ENCODE data around the gene CATSPERD.

The CATSPERD gene, protein sequence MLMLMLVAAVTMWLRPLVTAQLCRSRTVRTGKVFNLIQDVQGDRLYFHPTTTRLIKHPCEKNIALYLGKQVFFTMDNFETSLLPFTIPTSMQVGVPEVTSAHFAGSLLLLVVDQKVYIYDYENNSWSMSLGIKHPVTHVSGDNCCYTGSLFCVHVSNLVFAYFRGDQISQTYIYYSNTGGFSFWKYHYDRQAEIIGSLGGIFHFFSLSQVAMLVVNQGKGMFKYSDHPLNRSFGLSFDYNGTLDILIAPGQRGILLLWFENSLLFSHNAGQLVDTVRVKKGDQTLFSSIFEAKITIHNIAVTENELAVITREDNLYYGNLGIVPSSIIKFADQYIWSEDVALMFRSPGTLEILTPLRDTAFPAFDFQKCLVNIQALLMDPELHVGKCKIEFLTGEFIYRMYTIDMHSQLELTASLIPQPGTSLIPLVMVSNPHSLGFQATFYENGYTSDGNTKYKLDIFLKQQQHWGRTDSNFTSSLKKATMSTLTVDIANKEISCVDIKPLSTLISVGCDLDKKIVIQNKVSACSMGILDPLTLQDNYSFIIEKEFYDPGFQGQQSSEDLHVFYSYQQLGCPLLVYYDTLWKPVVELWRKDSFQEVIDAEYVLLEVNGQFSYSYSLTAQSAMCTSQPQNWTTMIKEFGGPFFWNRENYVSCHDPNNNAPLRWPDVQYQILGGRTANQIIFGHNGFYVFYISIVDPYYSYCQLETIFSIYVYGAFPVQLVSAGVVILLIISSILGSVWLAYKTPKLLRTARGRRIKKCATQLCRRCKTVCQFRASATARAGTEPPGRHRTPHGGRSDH

DNA sequence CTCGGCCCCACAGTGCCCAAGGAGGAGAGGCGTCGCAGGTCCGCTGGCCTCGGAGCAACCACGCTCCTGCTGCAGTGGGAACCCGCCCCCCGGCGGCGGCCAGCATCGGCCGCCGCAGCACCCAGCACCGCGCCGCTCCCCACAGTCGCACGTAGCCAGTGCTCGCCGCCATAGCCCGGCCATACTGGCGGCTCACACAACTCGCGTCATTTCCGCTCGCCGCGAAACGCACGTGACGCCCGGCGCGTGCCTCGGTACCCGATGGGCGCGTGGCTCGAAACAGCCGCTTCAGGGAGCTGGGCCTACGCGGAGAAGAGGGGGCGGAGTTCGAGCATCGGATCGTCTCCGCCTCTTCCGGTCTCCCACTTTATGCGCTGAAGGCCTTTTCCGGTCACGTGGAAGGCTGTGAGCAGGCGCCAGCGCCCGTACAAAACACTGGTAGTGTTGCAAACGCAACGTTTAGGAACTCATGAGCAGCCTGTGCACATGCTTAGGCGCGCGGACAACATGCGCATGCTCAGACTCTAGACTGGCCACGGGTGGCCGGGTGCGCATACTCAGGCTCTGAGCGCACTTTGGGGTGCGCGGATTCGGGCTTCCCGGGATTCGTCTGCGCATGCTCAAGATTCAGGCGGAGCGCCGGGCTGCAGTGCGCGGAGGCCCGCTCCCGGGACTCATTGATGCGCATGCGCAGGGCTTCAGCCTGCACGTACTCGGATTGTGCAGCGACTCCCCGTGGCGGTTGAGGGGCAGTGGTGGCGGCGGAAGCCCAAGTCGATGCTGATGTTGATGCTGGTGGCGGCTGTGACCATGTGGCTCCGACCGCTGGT, at the start of gene CATSPERD, which contains the start of gene LONP1:
Gene CATSPERD (plus strand): TSS at position 677 of the 830 bp plus-strand sequence. CDS start 101 bp downstream, at position 778.
Gene LONP1 (minus strand): TSS at position 186 of the 830 bp plus-strand sequence. CDS start 14 bp downstream, at position 172.
- TF ChIP-seq ZFX (IDR thresholded peaks at IDR 0.05; ENCODE audit: borderline replicate concordance): no peak
- TF ChIP-seq, protein P1, sequence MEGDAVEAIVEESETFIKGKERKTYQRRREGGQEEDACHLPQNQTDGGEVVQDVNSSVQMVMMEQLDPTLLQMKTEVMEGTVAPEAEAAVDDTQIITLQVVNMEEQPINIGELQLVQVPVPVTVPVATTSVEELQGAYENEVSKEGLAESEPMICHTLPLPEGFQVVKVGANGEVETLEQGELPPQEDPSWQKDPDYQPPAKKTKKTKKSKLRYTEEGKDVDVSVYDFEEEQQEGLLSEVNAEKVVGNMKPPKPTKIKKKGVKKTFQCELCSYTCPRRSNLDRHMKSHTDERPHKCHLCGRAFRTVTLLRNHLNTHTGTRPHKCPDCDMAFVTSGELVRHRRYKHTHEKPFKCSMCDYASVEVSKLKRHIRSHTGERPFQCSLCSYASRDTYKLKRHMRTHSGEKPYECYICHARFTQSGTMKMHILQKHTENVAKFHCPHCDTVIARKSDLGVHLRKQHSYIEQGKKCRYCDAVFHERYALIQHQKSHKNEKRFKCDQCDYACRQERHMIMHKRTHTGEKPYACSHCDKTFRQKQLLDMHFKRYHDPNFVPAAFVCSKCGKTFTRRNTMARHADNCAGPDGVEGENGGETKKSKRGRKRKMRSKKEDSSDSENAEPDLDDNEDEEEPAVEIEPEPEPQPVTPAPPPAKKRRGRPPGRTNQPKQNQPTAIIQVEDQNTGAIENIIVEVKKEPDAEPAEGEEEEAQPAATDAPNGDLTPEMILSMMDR (IDR thresholded peaks at IDR 0.05): peak; percentile 93

DNA sequence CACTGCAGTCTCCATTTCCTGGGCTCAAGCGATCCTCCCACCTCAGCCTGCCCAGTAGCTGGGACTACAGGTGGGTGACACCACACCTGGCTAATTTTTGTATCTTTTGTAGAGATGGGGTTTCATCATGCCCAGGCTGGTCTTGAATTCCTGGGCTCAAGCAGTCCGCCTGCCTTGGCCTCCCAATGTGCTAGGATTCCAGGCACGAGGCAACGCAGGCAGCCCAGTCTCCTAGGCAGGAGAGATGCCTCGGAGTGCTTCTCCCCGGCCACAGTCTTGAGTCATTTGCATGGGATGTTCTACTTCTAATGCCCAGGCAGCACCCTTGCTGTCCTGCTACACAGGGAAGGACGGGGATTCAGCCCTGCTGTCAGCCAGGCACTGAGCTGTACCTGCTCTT, 48.8 kb upstream of the CATSPERD start:
- no peak overlapping the region for H3K27ac ChIP-seq
- no peak for TF ChIP-seq ZFX (IDR thresholded peaks at IDR 0.05; ENCODE audit: borderline replicate concordance)
- TF ChIP-seq, protein P1 (IDR thresholded peaks at IDR 0.05): no peak

More for the DNA sequence above, at the start of gene CATSPERD, which contains the start of gene LONP1:
- peak within 1 kb of the TSS; percentile 95 for H3K27ac ChIP-seq

DNA sequence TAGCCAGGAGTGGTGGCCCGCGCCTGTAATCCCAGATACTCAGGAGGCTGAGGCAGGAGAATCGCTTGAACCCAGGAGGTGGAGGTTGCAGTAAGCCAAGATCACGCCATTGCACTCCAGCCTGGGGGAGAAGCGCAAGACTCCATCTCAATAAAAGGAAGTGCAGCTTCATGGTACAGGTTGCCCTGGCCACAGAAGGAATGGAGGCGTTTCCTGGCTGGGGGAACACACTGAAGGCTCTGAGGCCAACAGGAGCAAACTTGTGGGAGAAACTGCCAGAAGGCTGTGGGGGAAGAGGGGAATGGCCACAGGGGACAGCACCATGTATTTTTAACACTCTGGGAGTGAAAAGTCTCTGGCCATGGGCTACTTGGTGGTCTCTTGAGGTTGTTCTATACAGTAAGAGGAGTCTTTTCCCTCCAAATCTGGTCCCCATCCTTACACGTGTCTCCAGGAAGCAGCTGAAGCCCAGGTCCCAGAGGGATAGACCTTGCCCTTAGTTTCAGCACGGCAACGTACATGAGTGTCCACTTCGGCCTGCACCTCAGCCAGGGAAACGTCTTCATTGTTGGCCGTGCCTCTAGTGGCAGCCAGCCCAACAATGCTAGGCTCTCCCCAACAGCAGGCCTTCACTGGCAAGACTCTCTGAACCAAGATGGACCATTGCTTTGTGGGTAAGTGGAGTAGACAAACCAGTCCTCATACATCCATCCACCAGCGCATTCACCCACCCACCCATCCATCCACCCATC, 47.6 kb upstream of the CATSPERD start:
- H3K27ac ChIP-seq: no peak overlapping the region
- TF ChIP-seq, protein P1 (IDR thresholded peaks at IDR 0.05): no peak
- no peak for TF ChIP-seq ZFX (IDR thresholded peaks at IDR 0.05; ENCODE audit: borderline replicate concordance)

DNA sequence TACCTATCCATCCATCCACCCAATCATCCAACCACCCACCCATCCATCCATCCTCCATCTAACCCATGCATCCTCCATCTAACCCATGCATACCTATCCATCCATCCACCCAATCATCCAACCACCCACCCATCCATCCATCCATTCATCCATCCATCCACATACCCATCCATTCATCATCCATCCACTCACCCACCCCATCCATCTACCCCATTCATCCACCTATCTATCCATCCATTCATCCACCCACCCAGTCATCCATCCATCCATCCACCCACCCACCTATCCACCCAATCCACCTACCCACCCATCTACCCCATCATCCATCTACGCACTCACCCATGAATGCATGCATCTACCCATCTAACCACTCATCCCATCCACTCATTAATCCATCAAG, 46.7 kb upstream of the CATSPERD start:
- no peak overlapping the region for H3K27ac ChIP-seq
- no peak for TF ChIP-seq ZFX (IDR thresholded peaks at IDR 0.05; ENCODE audit: borderline replicate concordance)
- TF ChIP-seq, protein P1 (IDR thresholded peaks at IDR 0.05): no peak

DNA sequence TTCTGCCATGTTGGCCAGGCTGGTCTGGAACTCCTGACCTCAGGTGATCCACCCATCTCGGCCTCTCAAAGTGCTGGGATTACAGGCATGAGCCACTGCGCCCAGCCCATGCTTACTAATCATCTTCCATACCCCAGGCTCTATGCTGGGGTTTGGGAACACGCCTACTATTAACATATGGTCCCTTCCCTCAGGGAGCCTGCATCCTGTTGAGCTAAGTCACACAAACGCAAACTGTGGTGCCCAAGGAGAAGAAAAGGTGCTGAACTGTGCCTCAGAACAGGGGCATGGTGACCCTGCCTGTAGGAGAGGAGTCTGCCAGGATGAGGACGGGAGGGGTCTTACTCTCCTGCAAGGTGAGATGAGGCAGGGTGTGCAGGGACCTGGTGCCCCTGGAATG, 45.7 kb upstream of the CATSPERD start:
- 0 out of 2 replicates have a peak overlapping the region, but pooled peaks have one; percentile 25 for H3K27ac ChIP-seq
- TF ChIP-seq ZFX (IDR thresholded peaks at IDR 0.05; ENCODE audit: borderline replicate concordance): no peak
- TF ChIP-seq, protein P1 (IDR thresholded peaks at IDR 0.05): no peak

DNA sequence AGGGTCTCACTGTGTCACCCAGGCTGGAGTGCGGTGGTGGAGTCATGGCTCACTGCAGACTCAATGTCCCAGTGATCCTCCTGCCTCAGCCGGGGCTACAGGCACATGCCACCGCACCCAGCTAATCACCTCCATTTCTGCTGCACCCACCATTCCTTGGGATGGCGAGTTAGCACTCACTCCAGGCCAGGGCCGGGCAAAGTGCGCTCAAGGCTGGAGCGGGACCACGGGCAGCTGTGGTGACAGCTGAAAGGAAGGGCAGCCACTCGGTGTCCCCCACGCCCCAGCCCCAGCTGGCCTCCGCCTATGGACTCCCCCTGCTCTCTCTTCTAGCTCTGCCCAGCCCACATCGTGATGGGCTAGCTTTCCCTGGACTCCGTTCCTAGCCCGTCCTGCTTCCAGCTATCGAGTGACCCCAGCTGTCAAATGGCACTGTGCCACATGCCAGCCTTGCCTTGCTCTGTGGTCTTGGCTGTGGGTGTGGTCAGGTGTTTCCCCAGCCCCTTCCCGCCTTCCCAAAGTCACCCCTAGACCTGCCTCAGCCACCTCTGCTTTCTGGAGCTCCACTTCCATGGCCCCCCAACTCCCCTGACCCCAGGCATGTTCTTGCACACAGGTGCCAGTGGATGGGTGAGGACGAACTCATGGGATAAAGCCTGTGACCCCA, 44.2 kb upstream of the CATSPERD start:
- TF ChIP-seq, protein P1 (IDR thresholded peaks at IDR 0.05): no peak
- no peak for TF ChIP-seq ZFX (IDR thresholded peaks at IDR 0.05; ENCODE audit: borderline replicate concordance)

More for the DNA sequence above, 44.2 kb upstream of the CATSPERD start:
- H3K27ac ChIP-seq: no peak overlapping the region
